GM19023 (cell line): ENCODE results near the gene ASGR1.
"Not testable (repeated sequence)": the region's sequence is repeated elsewhere in the genome, so short reads cannot be mapped to it uniquely, and the experiment has no call there.

Source experiments
- ATAC-seq: cut with Tn5 transposase; IDR thresholded peaks from one replicate; pipeline ENCODE4 v1.9.1; 2021; ENCODE audit warnings: mild to moderate bottlenecking, moderate library complexity; ENCODE audit not compliant: unreplicated experiment

ASGR1 gene

DNA sequence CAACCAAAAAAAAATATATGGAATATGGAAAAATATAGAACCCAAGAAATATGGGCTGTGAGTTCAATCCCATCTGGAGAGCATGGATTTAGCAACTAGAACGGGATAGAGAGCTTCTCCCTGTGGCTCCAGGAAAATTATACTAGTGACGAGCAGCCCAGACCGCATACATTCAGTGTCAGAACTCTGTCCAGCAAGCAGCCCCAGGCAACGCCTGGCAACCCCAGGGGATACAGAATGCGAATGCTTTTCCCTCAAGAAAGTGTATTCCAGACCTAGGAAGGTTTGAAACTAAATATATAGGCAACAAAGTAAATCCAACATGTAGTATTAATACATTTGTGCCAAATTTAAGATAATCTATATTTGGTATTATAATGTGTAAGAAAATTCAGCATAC, 51.0 kb downstream of the ASGR1 start:
- ATAC-seq, result no peak

GRCh38 chr17:7127501-7127900, 51.7 kb downstream of the ASGR1 start:
- not testable (repeated sequence) for ATAC-seq

DNA sequence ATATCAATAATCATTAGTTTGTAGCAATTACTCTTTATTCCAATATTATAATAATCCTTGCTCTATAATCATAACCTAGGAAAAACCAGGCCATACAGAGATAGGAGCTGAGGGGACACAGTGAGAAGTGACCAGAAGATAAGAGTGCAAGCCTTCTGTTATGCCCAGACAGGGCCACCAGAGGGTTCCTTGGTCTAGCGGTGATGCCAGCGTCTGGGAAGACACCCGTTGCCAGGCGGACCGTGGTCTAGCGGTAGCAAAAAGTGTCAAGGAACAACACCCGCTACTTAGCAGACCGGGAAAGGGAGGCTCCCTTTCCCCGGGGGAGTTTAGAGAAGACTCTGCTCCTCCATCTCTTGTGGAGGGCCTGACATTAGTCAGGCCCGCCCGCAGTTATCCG, 52.8 kb downstream of the ASGR1 start:
- ATAC-seq, result not testable (repeated sequence)

GRCh38 chr17:7124923-7125322, 54.2 kb downstream of the ASGR1 start:
- no peak for ATAC-seq

GRCh38 chr17:7123844-7124243, 55.3 kb downstream of the ASGR1 start:
- ATAC-seq, result no peak
